Measurements from ENCODE around the gene MAST3. TPM values are rescaled to one million over a fixed set of nuclear protein-coding genes. Genes with fewer than 3 reads are reported as not detected.

The MAST3 gene
- total and polyA plus RNA-seq, 2 donors (not counting 3 experiments of a cell fraction or from before 2014, with no cell fraction given), result 1.5 to 2.7 TPM

DNA sequence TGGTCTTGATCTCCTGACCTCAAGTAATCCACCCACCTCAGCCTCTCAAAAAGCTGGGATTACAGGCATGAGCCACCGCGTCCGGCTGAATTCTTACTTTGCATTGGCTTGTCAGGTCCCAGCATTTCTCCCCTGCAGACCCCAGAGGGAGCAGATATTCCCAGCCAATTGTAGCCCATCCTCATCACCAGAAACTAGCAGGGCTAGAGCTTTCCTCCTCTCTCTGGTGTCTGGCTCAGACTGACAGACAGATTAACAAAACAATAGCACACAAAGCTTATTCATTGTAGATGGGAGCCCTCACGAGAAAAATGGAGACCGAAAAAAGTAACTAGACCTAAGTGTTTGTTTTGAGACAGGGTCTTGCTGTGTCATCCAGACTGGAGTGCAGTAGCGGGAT is 88.0 kb downstream of the MAST3 start:
- dilution Hi-C loops (cut with MboI; ENCODE audit: extremely low pct_ligation_motif_present, low sequenced_read_pairs) (no loop called here), intact Hi-C loops (cut with micrococcal nuclease) (no loop called here)
- H3K79me2 ChIP-seq (ENCODE audit: control insufficient read depth, insufficient read depth, low read length), result no peaks in the 10 kb centered on the region
- no peak overlapping the region for H3K4me2 ChIP-seq (ENCODE audit: insufficient read depth, low read length)
- no peak for TF ChIP-seq POLR2A (IDR thresholded peaks at IDR 0.05; ENCODE audit: low read depth, low read length)
- no peak for TF ChIP-seq POLR2AphosphoS5 (IDR thresholded peaks at IDR 0.05; ENCODE audit: insufficient read depth, low read depth, low read length)
- TF ChIP-seq, protein P1, sequence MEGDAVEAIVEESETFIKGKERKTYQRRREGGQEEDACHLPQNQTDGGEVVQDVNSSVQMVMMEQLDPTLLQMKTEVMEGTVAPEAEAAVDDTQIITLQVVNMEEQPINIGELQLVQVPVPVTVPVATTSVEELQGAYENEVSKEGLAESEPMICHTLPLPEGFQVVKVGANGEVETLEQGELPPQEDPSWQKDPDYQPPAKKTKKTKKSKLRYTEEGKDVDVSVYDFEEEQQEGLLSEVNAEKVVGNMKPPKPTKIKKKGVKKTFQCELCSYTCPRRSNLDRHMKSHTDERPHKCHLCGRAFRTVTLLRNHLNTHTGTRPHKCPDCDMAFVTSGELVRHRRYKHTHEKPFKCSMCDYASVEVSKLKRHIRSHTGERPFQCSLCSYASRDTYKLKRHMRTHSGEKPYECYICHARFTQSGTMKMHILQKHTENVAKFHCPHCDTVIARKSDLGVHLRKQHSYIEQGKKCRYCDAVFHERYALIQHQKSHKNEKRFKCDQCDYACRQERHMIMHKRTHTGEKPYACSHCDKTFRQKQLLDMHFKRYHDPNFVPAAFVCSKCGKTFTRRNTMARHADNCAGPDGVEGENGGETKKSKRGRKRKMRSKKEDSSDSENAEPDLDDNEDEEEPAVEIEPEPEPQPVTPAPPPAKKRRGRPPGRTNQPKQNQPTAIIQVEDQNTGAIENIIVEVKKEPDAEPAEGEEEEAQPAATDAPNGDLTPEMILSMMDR (IDR thresholded peaks at IDR 0.05; ENCODE audit: extremely low read depth in 1 of 2, insufficient read depth in 1 of 2, low read depth in 1 of 2, low read length in 2 of 2), result no peak
- TF ChIP-seq GATA2 (IDR thresholded peaks at IDR 0.05; ENCODE audit: insufficient read depth, insufficient read length, low read depth, low read length), result no peak
- TF ChIP-seq MYC (IDR thresholded peaks at IDR 0.05; ENCODE audit: low read depth, low read length), result no peak
- TF ChIP-seq JUN (IDR thresholded peaks at IDR 0.05; ENCODE audit: borderline replicate concordance, insufficient read depth, insufficient read length, low read depth), result no peak
- TF ChIP-seq, protein P2, sequence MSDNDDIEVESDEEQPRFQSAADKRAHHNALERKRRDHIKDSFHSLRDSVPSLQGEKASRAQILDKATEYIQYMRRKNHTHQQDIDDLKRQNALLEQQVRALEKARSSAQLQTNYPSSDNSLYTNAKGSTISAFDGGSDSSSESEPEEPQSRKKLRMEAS (IDR thresholded peaks at IDR 0.05; ENCODE audit: insufficient read depth, insufficient read length), result no peak
- no peak for TF ChIP-seq EZH2 (IDR thresholded peaks at IDR 0.05; ENCODE audit: borderline replicate concordance, low read depth, low read length, severe bottlenecking)
- DNase-seq (ENCODE audit: low read depth, low spot score) (no peak), FAIRE-seq (no peak)
- no peaks in the 10 kb centered on the region for H3K9me3 ChIP-seq (replicated peaks; ENCODE audit: control insufficient read depth, insufficient read depth, low read length)
- no peak overlapping the region for H3K9ac ChIP-seq (replicated peaks; ENCODE audit: extremely low read depth, insufficient read depth, low read length)
- no peaks in the 10 kb centered on the region for H3K27me3 ChIP-seq (ENCODE audit: control insufficient read depth in 2 of 2, insufficient read depth in 2 of 2, low read length in 2 of 2)
- H2AFZ ChIP-seq (ENCODE audit: low read depth, low read length), result no peak overlapping the region
- H4K20me1 ChIP-seq (replicated peaks; ENCODE audit: control insufficient read depth, extremely low read depth, insufficient read depth, low read length), result no peaks in the 10 kb centered on the region
- CTCF ChIA-PET, result interaction anchor here (1.0 to 2.5 kb wide), 4 partner anchors 9 to 72 kb away, joined by 4 to 12 read pairs (median 8); no protein-coding TSS in a partner anchor
- no peaks in the 10 kb centered on the region for H3K4me1 ChIP-seq (ENCODE audit: control insufficient read depth, extremely low read depth, insufficient read depth, low read length)
- POLR2A ChIA-PET, result no interaction called here
- no TSS peak for BruUV-seq (replicated peaks)
- no peak overlapping the region for H3K27ac ChIP-seq (ENCODE audit: insufficient read depth, low read depth, low read length)
- no peaks in the 10 kb centered on the region for H3K36me3 ChIP-seq (ENCODE audit: control insufficient read depth in 2 of 2, extremely low read depth in 1 of 2, insufficient read depth in 2 of 2, low read length in 2 of 2)
- H3K9me1 ChIP-seq (replicated peaks; ENCODE audit: control insufficient read depth, extremely low read depth, insufficient read depth, low read length), result no peaks in the 10 kb centered on the region
- no peak overlapping the region for H3K4me3 ChIP-seq (replicated peaks in 1 of 3; ENCODE audit: insufficient read depth in 1 of 3, low read depth in 1 of 3, low read length in 3 of 3)

Data from endothelial cell of umbilical vein (primary cell).